GM19372 (cell line): ENCODE measurements around the gene GALNT12.

Experiments used
- ATAC-seq: cut with Tn5 transposase; IDR thresholded peaks from one replicate; pipeline ENCODE4 v1.9.1; 2021; ENCODE audit warnings: mild to moderate bottlenecking, low read depth, moderate library complexity; ENCODE audit not compliant: unreplicated experiment

GALNT12 gene

GRCh38 chr9:98801561-98801960 lies 5.9 kb upstream of the GALNT12 start:
- no peak for ATAC-seq

GRCh38 chr9:98801969-98802371 lies 5.5 kb upstream of the GALNT12 start:
- no peak for ATAC-seq

- no peak for ATAC-seq
These were observed 3.4 kb upstream of the GALNT12 start for GRCh38 chr9:98804083-98804482.

GRCh38 chr9:98805506-98806272 lies 1.8 kb upstream of the GALNT12 start:
- no peak for ATAC-seq

GRCh38 chr9:98806394-98807035 lies 955 bp upstream of the GALNT12 start:
- no peak for ATAC-seq

- peak; percentile 38 for ATAC-seq
These were observed 335 bp downstream of the GALNT12 start for GRCh38 chr9:98807814-98808195.

GRCh38 chr9:98808411-98808815 lies 943 bp downstream of the GALNT12 start:
- no peak for ATAC-seq

- no peak for ATAC-seq
These were observed 1.4 kb downstream of the GALNT12 start for GRCh38 chr9:98808875-98809274.

- no peak for ATAC-seq
These were observed 2.0 kb downstream of the GALNT12 start for GRCh38 chr9:98809311-98810101.

- ATAC-seq, result no peak
These were observed 2.8 kb downstream of the GALNT12 start for GRCh38 chr9:98810102-98810842.

GRCh38 chr9:98811051-98811650 lies 3.7 kb downstream of the GALNT12 start:
- no peak for ATAC-seq

GRCh38 chr9:98815391-98815951 lies 8.0 kb downstream of the GALNT12 start:
- no peak for ATAC-seq

GRCh38 chr9:98818764-98819163 lies 11.3 kb downstream of the GALNT12 start:
- no peak for ATAC-seq

GRCh38 chr9:98819231-98819630 lies 11.8 kb downstream of the GALNT12 start:
- no peak for ATAC-seq

- ATAC-seq, result no peak
These were observed 14.4 kb downstream of the GALNT12 start for GRCh38 chr9:98821831-98822230.

- ATAC-seq, result no peak
These were observed 15.2 kb downstream of the GALNT12 start for GRCh38 chr9:98822661-98823060.

- ATAC-seq, result no peak
These were observed 16.3 kb downstream of the GALNT12 start for GRCh38 chr9:98823666-98824334.

- ATAC-seq, result no peak
These were observed 17.9 kb downstream of the GALNT12 start for GRCh38 chr9:98825414-98825813.

- ATAC-seq, result no peak
These were observed 19.2 kb downstream of the GALNT12 start for GRCh38 chr9:98826716-98827115.
